Neural progenitor cell (in vitro differentiated cells): ENCODE measurements around the gene SLC19A3.
"Not testable (repeated sequence)": the region's sequence is repeated elsewhere in the genome, so short reads cannot be mapped to it uniquely, and the experiment has no call there.

Experiments used
- EZH2 ChIP-seq: fragments of 200-600 bp; sonication (generic); IDR thresholded peaks from 2 replicates; pipeline ENCODE4 v1.6.1; 2017; ENCODE audit warnings: antibody characterized with exemption, mild to moderate bottlenecking, moderate library complexity
- EZH2phosphoT487 ChIP-seq: fragments of 200-600 bp; sonication (generic); IDR thresholded peaks from 2 replicates; pipeline ENCODE4 v1.6.1; 2017; ENCODE audit warnings: antibody characterized with exemption
- TF ChIP-seq, protein P1 (sequence below): fragments of 200-600 bp; sonication (generic); IDR thresholded peaks from 2 replicates; pipeline ENCODE4 v1.5.1; 2017; ENCODE audit warnings: antibody characterized with exemption, mild to moderate bottlenecking

DNA sequence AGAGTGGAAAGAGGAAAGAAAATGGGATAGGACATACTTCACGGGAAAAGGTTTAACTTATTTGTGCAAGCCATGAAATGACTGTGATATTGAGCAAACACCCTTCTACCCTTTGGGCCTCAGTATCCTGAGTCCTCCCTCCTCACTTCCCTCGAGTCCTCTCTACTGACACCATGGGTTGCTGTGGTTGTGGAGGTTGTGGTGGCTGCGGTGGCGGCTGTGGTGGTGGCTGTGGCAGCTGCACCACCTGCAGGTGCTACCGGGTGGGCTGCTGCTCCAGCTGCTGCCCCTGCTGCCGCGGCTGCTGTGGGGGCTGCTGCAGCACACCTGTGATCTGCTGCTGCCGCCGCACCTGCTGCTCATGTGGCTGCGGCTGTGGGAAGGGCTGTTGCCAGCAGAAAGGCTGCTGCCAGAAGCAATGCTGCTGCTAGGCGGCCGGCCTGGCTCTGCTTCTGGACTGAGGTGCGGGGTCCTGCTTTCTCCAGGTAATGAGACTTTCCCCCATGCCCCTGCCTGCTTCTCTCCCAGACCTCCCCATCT, 51.1 kb downstream of the SLC19A3 start, which contains the start of gene SCYGR5:
- TF ChIP-seq, protein P1, sequence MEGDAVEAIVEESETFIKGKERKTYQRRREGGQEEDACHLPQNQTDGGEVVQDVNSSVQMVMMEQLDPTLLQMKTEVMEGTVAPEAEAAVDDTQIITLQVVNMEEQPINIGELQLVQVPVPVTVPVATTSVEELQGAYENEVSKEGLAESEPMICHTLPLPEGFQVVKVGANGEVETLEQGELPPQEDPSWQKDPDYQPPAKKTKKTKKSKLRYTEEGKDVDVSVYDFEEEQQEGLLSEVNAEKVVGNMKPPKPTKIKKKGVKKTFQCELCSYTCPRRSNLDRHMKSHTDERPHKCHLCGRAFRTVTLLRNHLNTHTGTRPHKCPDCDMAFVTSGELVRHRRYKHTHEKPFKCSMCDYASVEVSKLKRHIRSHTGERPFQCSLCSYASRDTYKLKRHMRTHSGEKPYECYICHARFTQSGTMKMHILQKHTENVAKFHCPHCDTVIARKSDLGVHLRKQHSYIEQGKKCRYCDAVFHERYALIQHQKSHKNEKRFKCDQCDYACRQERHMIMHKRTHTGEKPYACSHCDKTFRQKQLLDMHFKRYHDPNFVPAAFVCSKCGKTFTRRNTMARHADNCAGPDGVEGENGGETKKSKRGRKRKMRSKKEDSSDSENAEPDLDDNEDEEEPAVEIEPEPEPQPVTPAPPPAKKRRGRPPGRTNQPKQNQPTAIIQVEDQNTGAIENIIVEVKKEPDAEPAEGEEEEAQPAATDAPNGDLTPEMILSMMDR: not testable (repeated sequence)
- TF ChIP-seq EZH2, EZH2phosphoT487: not testable (repeated sequence)
